NCI-H460 (cell line): ENCODE results near the gene ASIC1. TPM values are rescaled to one million over a fixed set of nuclear protein-coding genes. Genes with fewer than 3 reads are reported as not detected.
"Not testable (repeated sequence)": the region's sequence is repeated elsewhere in the genome, so short reads cannot be mapped to it uniquely, and the experiment has no call there.

Source experiments
- DNase-seq: peaks from one replicate; pipeline ENCODE4 v3.0.0-alpha.2; 2016; ENCODE audit warnings: low read depth; ENCODE audit errors: extremely low read depth
- total RNA-seq: library from RNA; depleted of rRNA; stranded (reverse); fragments of >200 nt; shearing (Covaris generic); gene quantifications from 2 replicates; pipeline ENCODE4 v1.2.3, GENCODE V29; 2014

The ASIC1 gene
- total RNA-seq, 1 experiment from 2014 or later: 6.0 TPM

- DNase-seq: no peak
Measured at GRCh38 chr12:50081096-50081808, 23.9 kb downstream of the ASIC1 start.

- DNase-seq: no peak
Measured at GRCh38 chr12:50082644-50083043, 25.2 kb downstream of the ASIC1 start.

- DNase-seq: no peak
Measured at GRCh38 chr12:50083301-50083700, 25.9 kb downstream of the ASIC1 start.

GRCh38 chr12:50084409-50084774 is 27.0 kb downstream of the ASIC1 start:
- not testable (repeated sequence) for DNase-seq

- DNase-seq: peak; percentile 88
Measured at GRCh38 chr12:50084775-50085614, 27.6 kb downstream of the ASIC1 start, which contains the start of gene SMARCD1. TSS of gene SMARCD1 (plus strand) at chr12:50085342. CDS start at chr12:50085370, 28 bp downstream.

GRCh38 chr12:50085615-50086072 is 28.2 kb downstream of the ASIC1 start:
- no peak for DNase-seq

- DNase-seq: no peak
Measured at GRCh38 chr12:50086148-50086547, 28.8 kb downstream of the ASIC1 start.

- no peak for DNase-seq
Measured at GRCh38 chr12:50087151-50087550, 29.8 kb downstream of the ASIC1 start.

- peak; percentile 18 for DNase-seq
Measured at GRCh38 chr12:50087995-50088394, 30.6 kb downstream of the ASIC1 start.

GRCh38 chr12:50088577-50089335 is 31.4 kb downstream of the ASIC1 start:
- DNase-seq: peak; percentile 69

GRCh38 chr12:50089730-50090129 is 32.3 kb downstream of the ASIC1 start:
- DNase-seq: no peak

- no peak for DNase-seq
Measured at GRCh38 chr12:50090391-50090790, 33.0 kb downstream of the ASIC1 start.

- no peak for DNase-seq
Measured at GRCh38 chr12:50097952-50098351, 40.6 kb downstream of the ASIC1 start.

GRCh38 chr12:50099302-50100008 is 42.1 kb downstream of the ASIC1 start:
- no peak for DNase-seq

GRCh38 chr12:50100561-50100960 is 43.2 kb downstream of the ASIC1 start:
- no peak for DNase-seq

- peak; percentile 40 for DNase-seq
Measured at GRCh38 chr12:50101663-50102062, 44.3 kb downstream of the ASIC1 start.

- no peak for DNase-seq
Measured at GRCh38 chr12:50102131-50102531, 44.7 kb downstream of the ASIC1 start.

GRCh38 chr12:50102646-50103309 is 45.4 kb downstream of the ASIC1 start:
- no peak for DNase-seq

GRCh38 chr12:50103351-50103750 is 46.0 kb downstream of the ASIC1 start:
- no peak for DNase-seq

GRCh38 chr12:50103767-50104321 is 46.4 kb downstream of the ASIC1 start, which contains the start of gene GPD1:
TSS of gene GPD1 (plus strand) at chr12:50104008. CDS start at chr12:50104051, 43 bp downstream.
- no peak for DNase-seq
